Activated naive CD4-positive, alpha-beta T cell treated with anti-CD3 and anti-CD28 coated beads, Interleukin-2, amount 10 ng/mL, durations not matched to agents 7 days and 5 days (primary cell): Measurements from ENCODE around the gene DCAF8.

Source experiments
- CTCF ChIA-PET: fragments of 350-600 bp; sonication (Branson Sonifier 250); formaldehyde crosslinking; loops from one replicate; lab custom pipeline; 2021; ENCODE audit warnings: antibody characterized with exemption; lab: Charles Lee
- DNase-seq: peaks from one replicate; pipeline ENCODE4 v3.0.0-alpha.2; 2020
- H3K27ac Mint-ChIP-seq: one replicate; pipeline ENCODE4 v1.8.0; 2021; ENCODE audit warnings: mild to moderate bottlenecking, moderate library complexity, mixed read lengths
- H3K27me3 Mint-ChIP-seq: one replicate; pipeline ENCODE4 v1.8.0; 2021; ENCODE audit warnings: mild to moderate bottlenecking, mixed read lengths
- H3K36me3 Mint-ChIP-seq: one replicate; pipeline ENCODE4 v1.8.0; 2021; ENCODE audit warnings: mixed read lengths
- H3K4me1 Mint-ChIP-seq: one replicate; pipeline ENCODE4 v1.8.0; 2021; ENCODE audit warnings: mixed read lengths
- H3K4me3 Mint-ChIP-seq: one replicate; pipeline ENCODE4 v1.8.0; 2021; ENCODE audit warnings: mild to moderate bottlenecking, moderate library complexity, mixed read lengths
- H3K9me3 Mint-ChIP-seq: one replicate; pipeline ENCODE4 v1.8.0; 2021; ENCODE audit warnings: mixed read lengths

The DCAF8 gene

GRCh38 chr1:160256396-160257046 lies 5.8 kb downstream of the DCAF8 start:
- H3K4me3 Mint-ChIP-seq: no peak overlapping the region
- peaks cover 34% of the 10 kb centered on the region for H3K4me1 Mint-ChIP-seq
- peaks cover 32% of the 10 kb centered on the region for H3K36me3 Mint-ChIP-seq
- no peak for DNase-seq
- H3K27me3 Mint-ChIP-seq: no peaks in the 10 kb centered on the region
- H3K27ac Mint-ChIP-seq: peak overlapping the region; percentile 37
- H3K9me3 Mint-ChIP-seq: no peaks in the 10 kb centered on the region
- CTCF ChIA-PET: interaction anchor here (0.7 to 0.9 kb wide), 3 partner anchors 16 to 40 kb away, joined by 3 read pairs; no protein-coding TSS in a partner anchor

- no peak for DNase-seq
- H3K36me3 Mint-ChIP-seq: peaks cover 29% of the 10 kb centered on the region
- CTCF ChIA-PET: interaction anchor here (1.0 to 1.3 kb wide), 2 partner anchors 35 to 155 kb away, joined by 3 to 7 read pairs; no protein-coding TSS in a partner anchor
- H3K4me3 Mint-ChIP-seq: no peak overlapping the region
- no peak overlapping the region for H3K27ac Mint-ChIP-seq
- H3K9me3 Mint-ChIP-seq: no peaks in the 10 kb centered on the region
- H3K27me3 Mint-ChIP-seq: no peaks in the 10 kb centered on the region
- H3K4me1 Mint-ChIP-seq: peaks cover 28% of the 10 kb centered on the region
Measured at GRCh38 chr1:160255781-160256300, 6.5 kb downstream of the DCAF8 start.

- Mint-ChIP-seq H3K27me3 (no peaks in the 10 kb centered on the region), H3K9me3 (no peaks in the 10 kb centered on the region), H3K27ac (no peak overlapping the region), H3K36me3 (peaks cover 16% of the 10 kb centered on the region), H3K4me1 (peaks cover 5% of the 10 kb centered on the region), H3K4me3 (no peak overlapping the region)
- CTCF ChIA-PET: interaction anchor here (0.6 to 4.7 kb wide), 46 partner anchors 10 to 245 kb away, joined by 3 to 39 read pairs (median 5); partner anchors contain the start of genes CASQ1, DCAF8, KCNJ9 and PEX19
- peak; percentile 74 for DNase-seq
Measured at GRCh38 chr1:160251687-160252526, 10.4 kb downstream of the DCAF8 start.

- Mint-ChIP-seq H3K27ac (no peak overlapping the region), H3K4me1 (peaks cover 3% of the 10 kb centered on the region)
- no peak for DNase-seq
Measured at GRCh38 chr1:160251011-160251410, 11.3 kb downstream of the DCAF8 start.

GRCh38 chr1:160247053-160247452 lies 15.3 kb downstream of the DCAF8 start:
- H3K27ac Mint-ChIP-seq: no peak overlapping the region
- no peaks in the 10 kb centered on the region for H3K27me3 Mint-ChIP-seq
- H3K36me3 Mint-ChIP-seq: peaks cover 10% of the 10 kb centered on the region
- CTCF ChIA-PET: interaction anchor here (0.9 to 1.7 kb wide), 2 partner anchors 54 to 146 kb away, joined by 4 read pairs; no protein-coding TSS in a partner anchor
- H3K9me3 Mint-ChIP-seq: no peaks in the 10 kb centered on the region
- DNase-seq: no peak
- H3K4me1 Mint-ChIP-seq: peaks cover 3% of the 10 kb centered on the region
- H3K4me3 Mint-ChIP-seq: no peak overlapping the region

More at GRCh38 chr1:160251011-160251410, 11.3 kb downstream of the DCAF8 start:
- CTCF ChIA-PET: interaction anchor here (0.9 to 4.7 kb wide), 12 partner anchors 9 to 165 kb away, joined by 3 to 39 read pairs (median 14); partner anchors contain the start of genes CASQ1 and PEX19
- H3K4me3 Mint-ChIP-seq: no peak overlapping the region
- no peaks in the 10 kb centered on the region for H3K27me3 Mint-ChIP-seq
- no peaks in the 10 kb centered on the region for H3K9me3 Mint-ChIP-seq
- H3K36me3 Mint-ChIP-seq: peaks cover 16% of the 10 kb centered on the region

- no peak for DNase-seq
- H3K36me3 Mint-ChIP-seq: peaks cover 11% of the 10 kb centered on the region
- H3K4me3 Mint-ChIP-seq: no peak overlapping the region
- peak overlapping the region; percentile 59 for H3K27ac Mint-ChIP-seq
- no peaks in the 10 kb centered on the region for H3K4me1 Mint-ChIP-seq
- no peaks in the 10 kb centered on the region for H3K27me3 Mint-ChIP-seq
- CTCF ChIA-PET: interaction anchor here (1.3 to 1.7 kb wide), 2 partner anchors 49 to 144 kb away, joined by 3 to 4 read pairs; no protein-coding TSS in a partner anchor
- H3K9me3 Mint-ChIP-seq: no peaks in the 10 kb centered on the region
Measured at GRCh38 chr1:160245434-160245833, 16.9 kb downstream of the DCAF8 start.

GRCh38 chr1:160244209-160244608 lies 18.1 kb downstream of the DCAF8 start:
- no peak for DNase-seq
- CTCF ChIA-PET: interaction anchor here (0.5 to 5.5 kb wide), 6 partner anchors 8 to 360 kb away, joined by 3 to 32 read pairs (median 4); no protein-coding TSS in a partner anchor
- Mint-ChIP-seq H3K4me3 (no peak overlapping the region), H3K27me3 (no peaks in the 10 kb centered on the region), H3K4me1 (no peaks in the 10 kb centered on the region), H3K27ac (no peak overlapping the region), H3K36me3 (peaks cover 20% of the 10 kb centered on the region), H3K9me3 (no peaks in the 10 kb centered on the region)

GRCh38 chr1:160243767-160244166 lies 18.6 kb downstream of the DCAF8 start:
- CTCF ChIA-PET: interaction anchor here (0.6 to 5.5 kb wide), 5 partner anchors 8 to 120 kb away, joined by 3 to 32 read pairs (median 4); no protein-coding TSS in a partner anchor
- H3K4me3 Mint-ChIP-seq: no peak overlapping the region
- DNase-seq: no peak
- peaks cover 24% of the 10 kb centered on the region for H3K36me3 Mint-ChIP-seq
- no peaks in the 10 kb centered on the region for H3K4me1 Mint-ChIP-seq
- no peak overlapping the region for H3K27ac Mint-ChIP-seq
- no peaks in the 10 kb centered on the region for H3K9me3 Mint-ChIP-seq
- H3K27me3 Mint-ChIP-seq: no peaks in the 10 kb centered on the region

GRCh38 chr1:160239582-160240299 lies 22.6 kb downstream of the DCAF8 start:
- CTCF ChIA-PET: interaction anchor here (1.0 to 5.5 kb wide), 4 partner anchors 12 to 93 kb away, joined by 3 to 32 read pairs (median 6); no protein-coding TSS in a partner anchor
- H3K4me3 Mint-ChIP-seq: no peak overlapping the region
- DNase-seq: no peak
- H3K27ac Mint-ChIP-seq: no peak overlapping the region
- no peaks in the 10 kb centered on the region for H3K4me1 Mint-ChIP-seq
- no peaks in the 10 kb centered on the region for H3K27me3 Mint-ChIP-seq
- peaks cover 40% of the 10 kb centered on the region for H3K36me3 Mint-ChIP-seq
- H3K9me3 Mint-ChIP-seq: no peaks in the 10 kb centered on the region

GRCh38 chr1:160238408-160238807 lies 23.9 kb downstream of the DCAF8 start:
- H3K27me3 Mint-ChIP-seq: no peaks in the 10 kb centered on the region
- no peaks in the 10 kb centered on the region for H3K4me1 Mint-ChIP-seq
- H3K36me3 Mint-ChIP-seq: peaks cover 43% of the 10 kb centered on the region
- no peak for DNase-seq
- no peak overlapping the region for H3K27ac Mint-ChIP-seq
- H3K4me3 Mint-ChIP-seq: no peak overlapping the region
- no peaks in the 10 kb centered on the region for H3K9me3 Mint-ChIP-seq
- CTCF ChIA-PET: interaction anchor here (0.9 to 2.2 kb wide), 3 partner anchors 14 to 94 kb away, joined by 3 to 8 read pairs (median 4); no protein-coding TSS in a partner anchor

GRCh38 chr1:160237558-160237957 lies 24.8 kb downstream of the DCAF8 start:
- H3K4me1 Mint-ChIP-seq: no peaks in the 10 kb centered on the region
- H3K27ac Mint-ChIP-seq: no peak overlapping the region
- H3K36me3 Mint-ChIP-seq: peaks cover 44% of the 10 kb centered on the region
- no peak overlapping the region for H3K4me3 Mint-ChIP-seq
- no peak for DNase-seq
- no peaks in the 10 kb centered on the region for H3K9me3 Mint-ChIP-seq
- H3K27me3 Mint-ChIP-seq: no peaks in the 10 kb centered on the region
- CTCF ChIA-PET: interaction anchor here (0.9 to 2.2 kb wide), 2 partner anchors 14 to 54 kb away, joined by 3 to 8 read pairs; no protein-coding TSS in a partner anchor

GRCh38 chr1:160236806-160237205 lies 25.5 kb downstream of the DCAF8 start:
- no peaks in the 10 kb centered on the region for H3K4me1 Mint-ChIP-seq
- no peaks in the 10 kb centered on the region for H3K9me3 Mint-ChIP-seq
- CTCF ChIA-PET: no interaction called here
- H3K36me3 Mint-ChIP-seq: peaks cover 44% of the 10 kb centered on the region
- H3K27me3 Mint-ChIP-seq: no peaks in the 10 kb centered on the region
- H3K4me3 Mint-ChIP-seq: no peak overlapping the region
- no peak for DNase-seq
- H3K27ac Mint-ChIP-seq: no peak overlapping the region

- no peak for DNase-seq
- no peaks in the 10 kb centered on the region for H3K4me1 Mint-ChIP-seq
- CTCF ChIA-PET: interaction anchor here (1.3 to 3.4 kb wide), 3 partner anchors 19 to 58 kb away, joined by 3 to 11 read pairs (median 7); no protein-coding TSS in a partner anchor
- H3K27me3 Mint-ChIP-seq: no peaks in the 10 kb centered on the region
- H3K4me3 Mint-ChIP-seq: no peak overlapping the region
- no peaks in the 10 kb centered on the region for H3K9me3 Mint-ChIP-seq
- peaks cover 43% of the 10 kb centered on the region for H3K36me3 Mint-ChIP-seq
- H3K27ac Mint-ChIP-seq: no peak overlapping the region
Measured at GRCh38 chr1:160232911-160233310, 29.4 kb downstream of the DCAF8 start.
